HG03159 (cell line): ENCODE data around the gene COG3.

Source experiments
- ATAC-seq: cut with Tn5 transposase; IDR thresholded peaks from one replicate; pipeline ENCODE4 v1.9.1; 2021; ENCODE audit warnings: mild to moderate bottlenecking, moderate library complexity; ENCODE audit not compliant: unreplicated experiment

COG3 gene

GRCh38 chr13:45447050-45447661 is 17.6 kb upstream of the COG3 start:
- no peak for ATAC-seq

GRCh38 chr13:45448965-45449559 is 15.7 kb upstream of the COG3 start:
- ATAC-seq = no peak

DNA sequence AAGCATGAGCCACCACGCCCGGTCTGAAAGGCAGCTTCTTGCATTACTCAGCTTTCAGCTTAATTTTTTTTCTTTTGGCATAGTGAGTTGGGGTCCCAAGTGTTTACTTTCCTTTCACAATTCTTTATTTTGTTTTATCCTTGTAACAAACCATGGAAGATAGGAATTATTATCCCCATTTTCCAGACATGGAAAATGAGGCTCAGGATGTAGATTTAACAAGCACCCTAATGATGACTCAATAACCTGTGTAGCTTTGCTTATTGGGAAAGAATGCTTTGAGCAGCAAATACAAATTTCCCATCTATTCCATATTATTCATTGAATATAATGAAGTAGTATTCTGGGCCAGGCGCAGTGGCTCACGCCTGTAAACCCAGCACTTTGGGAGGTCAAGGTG is 13.5 kb upstream of the COG3 start:
- no peak for ATAC-seq

- no peak for ATAC-seq
These were observed 10.5 kb upstream of the COG3 start for GRCh38 chr13:45454204-45454603.

GRCh38 chr13:45456196-45456972 is 8.4 kb upstream of the COG3 start:
- ATAC-seq = no peak

DNA sequence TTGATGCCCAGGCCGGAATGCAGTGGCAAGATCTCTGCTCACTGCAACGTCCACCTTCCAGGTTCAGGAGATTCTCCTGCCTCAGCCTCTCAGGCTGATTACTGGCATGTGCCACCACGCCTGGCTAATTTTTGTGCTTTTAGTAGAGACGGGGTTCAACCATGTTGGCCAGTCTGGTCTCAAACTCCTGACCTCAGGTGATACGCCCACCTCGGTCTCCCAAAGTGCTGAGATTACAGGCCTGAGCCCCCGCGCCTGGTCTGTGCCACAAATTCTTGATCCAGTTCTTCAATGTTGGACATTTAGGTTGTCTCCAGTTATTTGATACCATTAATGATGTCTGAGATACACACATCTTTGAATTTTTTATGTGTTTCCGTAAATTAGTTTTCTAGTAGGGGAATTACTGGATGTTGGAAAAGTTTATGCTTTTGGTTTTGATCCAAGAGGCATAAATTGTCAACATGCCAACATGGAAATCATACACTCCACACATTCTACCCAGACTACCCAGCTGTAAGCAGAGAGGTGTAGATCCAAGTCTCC is 525 bp upstream of the COG3 start:
- ATAC-seq = no peak

GRCh38 chr13:45466359-45466758 is 1.6 kb downstream of the COG3 start:
- no peak for ATAC-seq

DNA sequence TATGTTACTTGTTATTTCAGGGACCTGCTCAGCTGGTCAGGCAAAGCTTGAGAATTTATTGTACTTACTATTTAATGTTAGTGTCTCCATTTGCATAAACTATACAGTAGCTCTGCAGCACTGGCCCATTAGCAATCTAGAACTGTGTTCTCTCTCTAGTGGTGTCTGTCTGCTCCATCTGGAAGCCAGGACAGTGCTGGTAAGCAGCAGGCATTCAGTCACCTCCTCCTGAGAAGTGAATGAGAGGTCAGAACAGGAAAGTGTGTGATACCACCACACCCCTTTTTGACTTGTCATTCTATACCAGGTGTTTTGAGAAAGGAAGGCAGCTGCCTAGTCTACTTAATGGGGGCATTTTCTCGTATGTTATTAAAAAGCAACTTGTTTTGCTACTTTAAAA is 3.9 kb downstream of the COG3 start:
- ATAC-seq = no peak

DNA sequence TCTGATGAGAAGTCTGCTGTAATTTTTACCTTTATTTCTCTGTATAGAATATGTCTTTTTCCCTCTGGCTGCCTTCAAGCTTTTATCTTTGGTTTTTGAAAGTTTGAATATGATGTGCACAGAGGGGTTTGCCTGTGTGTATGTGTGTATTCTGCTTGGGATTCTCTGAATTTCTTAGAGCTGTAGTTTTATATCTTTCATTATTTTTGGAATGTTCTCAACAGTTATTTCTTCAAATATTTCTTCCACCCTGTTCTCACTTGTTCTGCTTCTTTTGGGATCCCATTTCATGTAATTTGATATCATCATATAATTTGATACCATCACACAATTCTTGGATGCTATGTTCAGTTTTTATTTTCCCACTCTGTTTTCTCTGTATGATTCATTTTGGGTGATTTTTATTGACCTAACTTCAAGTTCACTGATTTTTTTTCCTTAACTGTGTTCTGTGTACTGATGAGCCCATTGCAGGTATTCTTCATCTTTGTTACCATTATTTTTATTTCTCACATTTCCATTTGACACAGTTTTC is 7.5 kb downstream of the COG3 start:
- ATAC-seq = no peak

DNA sequence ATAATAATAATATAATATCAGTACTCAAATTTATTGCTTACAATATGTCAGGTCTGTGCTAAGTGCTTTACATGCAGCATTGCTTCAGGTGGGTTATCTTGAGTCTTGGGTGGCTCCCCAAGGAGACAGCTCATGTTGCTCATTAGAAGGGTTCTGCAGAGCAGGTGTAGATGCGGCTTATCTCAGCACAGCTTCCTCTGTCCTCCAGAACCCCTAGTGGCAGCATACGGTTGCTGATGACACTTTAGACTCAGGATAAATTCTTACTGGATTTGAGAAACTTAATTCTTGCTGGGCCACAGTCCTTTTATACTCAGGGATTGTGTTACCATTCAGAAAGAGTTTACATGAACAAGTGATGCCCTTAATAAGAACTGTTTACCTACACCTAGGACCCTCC is 8.9 kb downstream of the COG3 start:
- no peak for ATAC-seq

- ATAC-seq = no peak
These were observed 10.1 kb downstream of the COG3 start for GRCh38 chr13:45474584-45475454.

GRCh38 chr13:45479661-45480060 is 14.9 kb downstream of the COG3 start:
- ATAC-seq = no peak

DNA sequence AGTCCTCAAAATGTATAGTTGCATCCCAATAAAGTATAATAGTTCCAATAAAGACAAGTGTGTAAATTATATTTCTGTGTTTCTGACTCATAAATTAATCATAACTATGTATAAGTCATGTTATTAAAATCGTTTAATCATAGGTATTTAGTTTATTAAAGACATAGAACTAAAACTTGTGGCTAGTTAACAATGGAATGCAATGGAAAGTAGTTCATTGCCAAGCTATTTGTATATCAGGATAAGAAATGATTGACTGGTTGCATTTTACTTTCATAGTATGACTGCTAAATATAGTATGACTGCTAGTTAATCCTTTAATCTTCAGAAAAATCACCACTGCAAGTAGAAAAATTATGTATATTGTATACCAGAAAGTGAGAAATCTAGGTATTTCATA is 16.9 kb downstream of the COG3 start:
- ATAC-seq = no peak

- ATAC-seq = no peak
These were observed 17.9 kb downstream of the COG3 start for GRCh38 chr13:45482571-45483173.

- no peak for ATAC-seq
These were observed 22.9 kb downstream of the COG3 start for GRCh38 chr13:45487604-45488003.

GRCh38 chr13:45490068-45490467 is 25.3 kb downstream of the COG3 start:
- ATAC-seq = no peak

GRCh38 chr13:45492538-45492937 is 27.8 kb downstream of the COG3 start:
- ATAC-seq = no peak

GRCh38 chr13:45496942-45497341 is 32.2 kb downstream of the COG3 start:
- no peak for ATAC-seq

- no peak for ATAC-seq
These were observed 35.9 kb downstream of the COG3 start for GRCh38 chr13:45500492-45501174.

DNA sequence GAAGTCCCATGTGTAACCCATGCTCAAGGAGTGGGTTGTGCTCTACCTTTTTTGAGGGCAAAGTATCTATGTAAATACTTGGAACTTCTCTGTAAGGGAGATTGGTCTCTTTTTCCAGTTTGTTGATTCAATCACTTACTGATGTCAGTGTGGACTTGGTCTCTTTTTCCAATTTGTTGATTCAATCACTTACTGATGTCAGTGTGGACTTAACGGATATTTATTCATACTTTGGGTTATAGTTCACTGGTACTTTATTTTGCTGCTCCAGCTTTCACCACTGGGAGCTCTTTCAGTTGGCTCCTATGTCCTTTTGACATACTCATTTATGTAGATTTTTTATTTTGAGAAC is 36.4 kb downstream of the COG3 start:
- ATAC-seq = no peak
